Activated B cell treated with CpG ODN at 0.5 μM for 24 hours (primary cell): ENCODE data around the gene TCEANC. TPM values are rescaled to one million over a fixed set of nuclear protein-coding genes. Genes with fewer than 3 reads are reported as not detected.

Experiments
- ATAC-seq: fragments of 200-7000 bp; cut with Tn5 transposase; one replicate; pipeline ENCODE4 v1.10.0; 2021; ENCODE audit warnings: low read depth, mild to moderate bottlenecking, moderate library complexity
- CTCF ChIA-PET: fragments of 350-600 bp; sonication (Branson Sonifier 250); formaldehyde crosslinking; loops from one replicate; lab custom pipeline; 2021; ENCODE audit warnings: antibody characterized with exemption; lab: Charles Lee
- POLR2A ChIA-PET: fragments of 350-600 bp; sonication (Branson Sonifier 250); formaldehyde crosslinking; loops from one replicate; lab custom pipeline; 2021; ENCODE audit warnings: antibody characterized with exemption; lab: Charles Lee
- DNase-seq: peaks from one replicate; pipeline ENCODE4 v3.0.0; 2022
- H3K27ac Mint-ChIP-seq: one replicate; pipeline ENCODE4 v1.8.0; 2020; ENCODE audit warnings: mixed read lengths
- H3K27me3 Mint-ChIP-seq: one replicate; pipeline ENCODE4 v1.8.0; 2021; ENCODE audit warnings: mixed read lengths
- H3K36me3 Mint-ChIP-seq: one replicate; pipeline ENCODE4 v1.8.0; 2021; ENCODE audit warnings: low read depth, mixed read lengths
- H3K4me1 Mint-ChIP-seq: one replicate; pipeline ENCODE4 v1.8.0; 2021; ENCODE audit warnings: mixed read lengths
- H3K4me3 Mint-ChIP-seq: one replicate; pipeline ENCODE4 v1.8.0; 2020; ENCODE audit warnings: mild to moderate bottlenecking, mixed read lengths
- H3K9me3 Mint-ChIP-seq: one replicate; pipeline ENCODE4 v1.8.0; 2020; ENCODE audit warnings: mixed read lengths
- CTCF ChIP-seq: fragments of 200-600 bp; IDR thresholded peaks from one replicate; pipeline ENCODE4 v1.8.0; 2022; ENCODE audit warnings: antibody characterized with exemption, mild to moderate bottlenecking
- intact Hi-C: fragments of 100-400 bp; cut with micrococcal nuclease; formaldehyde crosslinking; loops from one replicate; pipeline ENCODE4 v1.15.1; 2024
- total RNA-seq: library from RNA; stranded (reverse); gene quantifications from 2 replicates; pipeline ENCODE4 v1.2.3, GENCODE V29; 2022

The TCEANC gene
- total RNA-seq, 1 donor from 2014 or later, result 5.9 TPM

- intact Hi-C loops, result loop anchor here (1.0 to 2.0 kb wide), 5 partner anchors 31 to 374 kb away; partner anchors contain the start of genes OFD1, RAB9A and TRAPPC2
- peaks cover 41% of the 10 kb centered on the region for H3K36me3 Mint-ChIP-seq
- ChIA-PET POLR2A (interaction anchor here (1.0 kb wide), 1 partner anchor 76 kb away, joined by 5 read pairs; the partner anchor contains the start of genes OFD1 and TRAPPC2), CTCF (interaction anchor here (1.2 to 1.7 kb wide), 3 partner anchors 28 to 373 kb away, joined by 3 to 6 read pairs (median 4); no protein-coding TSS in a partner anchor)
- DNase-seq (no peak), ATAC-seq (peak; percentile 37)
- no peak for TF ChIP-seq CTCF
- H3K27me3 Mint-ChIP-seq, result no peaks in the 10 kb centered on the region
- H3K4me3 Mint-ChIP-seq, result no peak overlapping the region
- H3K27ac Mint-ChIP-seq, result peak overlapping the region; percentile 46
- peaks cover 14% of the 10 kb centered on the region for H3K4me1 Mint-ChIP-seq
- H3K9me3 Mint-ChIP-seq, result no peaks in the 10 kb centered on the region
Measured at GRCh38 chrX:13658602-13659001, 5.7 kb downstream of the TCEANC start.

GRCh38 chrX:13659063-13659462 is 6.1 kb downstream of the TCEANC start:
- ATAC-seq, result no peak
- POLR2A ChIA-PET, result interaction anchor here (0.6 to 1.0 kb wide), 3 partner anchors 28 to 75 kb away, joined by 3 to 5 read pairs (median 3); partner anchors contain the start of genes OFD1, RAB9A and TRAPPC2

GRCh38 chrX:13661735-13662288 is 8.9 kb downstream of the TCEANC start:
- intact Hi-C loops, result no loop called here
- peaks cover 45% of the 10 kb centered on the region for H3K36me3 Mint-ChIP-seq
- DNase-seq (no peak), ATAC-seq (no peak)
- no peak overlapping the region for H3K4me3 Mint-ChIP-seq
- H3K9me3 Mint-ChIP-seq, result no peaks in the 10 kb centered on the region
- ChIA-PET CTCF (no interaction called here), POLR2A (interaction anchor here (1.0 to 1.4 kb wide), 2 partner anchors 27 to 368 kb away, joined by 3 read pairs; partner anchors contain the start of genes GEMIN8 and RAB9A)
- no peaks in the 10 kb centered on the region for H3K27me3 Mint-ChIP-seq
- no peak for TF ChIP-seq CTCF
- H3K27ac Mint-ChIP-seq, result no peak overlapping the region
- peaks cover 8% of the 10 kb centered on the region for H3K4me1 Mint-ChIP-seq

More at GRCh38 chrX:13659063-13659462, 6.1 kb downstream of the TCEANC start:
- Mint-ChIP-seq H3K4me3 (no peak overlapping the region), H3K27me3 (no peaks in the 10 kb centered on the region), H3K4me1 (peaks cover 14% of the 10 kb centered on the region), H3K9me3 (no peaks in the 10 kb centered on the region), H3K36me3 (peaks cover 46% of the 10 kb centered on the region), H3K27ac (peak overlapping the region; percentile 46)
- CTCF ChIA-PET, result interaction anchor here (0.6 to 1.7 kb wide), 5 partner anchors 28 to 372 kb away, joined by 3 to 6 read pairs (median 4); partner anchors contain the start of genes OFD1 and TRAPPC2
- intact Hi-C loops, result loop anchor here (2.0 kb wide), 1 partner anchor 194 kb away; no protein-coding TSS in a partner anchor
- TF ChIP-seq CTCF, result no peak
- no peak for DNase-seq

GRCh38 chrX:13662355-13662791 is 9.4 kb downstream of the TCEANC start:
- CTCF ChIA-PET, result no interaction called here
- Mint-ChIP-seq H3K4me1 (peaks cover 9% of the 10 kb centered on the region), H3K27ac (no peak overlapping the region), H3K9me3 (no peaks in the 10 kb centered on the region), H3K4me3 (no peak overlapping the region), H3K36me3 (peaks cover 41% of the 10 kb centered on the region), H3K27me3 (no peaks in the 10 kb centered on the region)
- no peak for TF ChIP-seq CTCF
- DNase-seq (no peak), ATAC-seq (no peak)
- intact Hi-C loops, result no loop called here
- POLR2A ChIA-PET, result interaction anchor here (1.0 to 1.4 kb wide), 2 partner anchors 26 to 367 kb away, joined by 3 read pairs; partner anchors contain the start of genes GEMIN8 and RAB9A

- Mint-ChIP-seq H3K27ac (no peak overlapping the region), H3K36me3 (peaks cover 37% of the 10 kb centered on the region), H3K27me3 (no peaks in the 10 kb centered on the region), H3K9me3 (no peaks in the 10 kb centered on the region), H3K4me3 (no peak overlapping the region), H3K4me1 (peaks cover 7% of the 10 kb centered on the region)
- ATAC-seq (no peak), DNase-seq (no peak)
- intact Hi-C loops, result no loop called here
- TF ChIP-seq CTCF, result no peak
- CTCF ChIA-PET, result no interaction called here
- POLR2A ChIA-PET, result no interaction called here
Measured at GRCh38 chrX:13664020-13664419, 11.1 kb downstream of the TCEANC start.
